ENCODE data around the gene PCDHB12.
A peak's percentile ranks its signal among the peaks of the same experiment; 100 is the strongest.
"Not testable (repeated sequence)": the region's sequence is repeated elsewhere in the genome, so short reads cannot be mapped to it uniquely, and the experiment has no call there.

PCDHB12 gene

GRCh38 chr5:141208478-141208877, at the start of gene PCDHB12:
PCDHB12 (plus strand) TSS chr5:141208719; CDS start chr5:141208908, 189 bp downstream.
- DNase-seq (ENCODE audit: low spot score) = peak; percentile 13

- peak; percentile 36 for DNase-seq (ENCODE audit: low spot score)
Measured at GRCh38 chr5:141172381-141173204, 35.9 kb upstream of the PCDHB12 start, which contains the start of gene PCDHB7. PCDHB7 (plus strand) TSS chr5:141172644; CDS start chr5:141172836, 192 bp downstream.

GRCh38 chr5:141174291-141175104, 34.0 kb upstream of the PCDHB12 start:
- not testable (repeated sequence) for DNase-seq (ENCODE audit: low spot score)

- no peak for DNase-seq (ENCODE audit: low spot score)
Measured at GRCh38 chr5:141175933-141176332, 32.6 kb upstream of the PCDHB12 start.

- DNase-seq (ENCODE audit: low spot score) = peak; percentile 29
Measured at GRCh38 chr5:141177577-141178191, 30.8 kb upstream of the PCDHB12 start, which contains the start of gene PCDHB8. PCDHB8 (plus strand) TSS chr5:141177790; CDS start chr5:141178035, 245 bp downstream.

GRCh38 chr5:141179371-141179770, 29.1 kb upstream of the PCDHB12 start:
- DNase-seq (ENCODE audit: low spot score) = not testable (repeated sequence)

GRCh38 chr5:141179876-141180275, 28.6 kb upstream of the PCDHB12 start:
- DNase-seq (ENCODE audit: low spot score) = not testable (repeated sequence)

- DNase-seq (ENCODE audit: low spot score) = no peak
Measured at GRCh38 chr5:141180313-141180712, 28.2 kb upstream of the PCDHB12 start.

GRCh38 chr5:141182248-141182647, 26.3 kb upstream of the PCDHB12 start, which contains the start of gene PCDHB16:
PCDHB16 (plus strand) TSS chr5:141182387; CDS start chr5:141182560, 173 bp downstream.
- DNase-seq (ENCODE audit: low spot score) = no peak

- DNase-seq (ENCODE audit: low spot score) = not testable (repeated sequence)
Measured at GRCh38 chr5:141184117-141184855, 24.2 kb upstream of the PCDHB12 start.

- peak; percentile 17 for DNase-seq (ENCODE audit: low spot score)
Measured at GRCh38 chr5:141186897-141187512, 21.5 kb upstream of the PCDHB12 start, which contains the start of gene PCDHB9. PCDHB9 (plus strand) TSS chr5:141187161; CDS start chr5:141187319, 158 bp downstream.

- DNase-seq (ENCODE audit: low spot score) = not testable (repeated sequence)
Measured at GRCh38 chr5:141188682-141189081, 19.8 kb upstream of the PCDHB12 start.

GRCh38 chr5:141189131-141189530, 19.4 kb upstream of the PCDHB12 start:
- not testable (repeated sequence) for DNase-seq (ENCODE audit: low spot score)

- peak; percentile 36 for DNase-seq (ENCODE audit: low spot score)
Measured at GRCh38 chr5:141192110-141192725, 16.3 kb upstream of the PCDHB12 start, which contains the start of gene PCDHB10. PCDHB10 (plus strand) TSS chr5:141192353; CDS start chr5:141192553, 200 bp downstream.

- DNase-seq (ENCODE audit: low spot score) = not testable (repeated sequence)
Measured at GRCh38 chr5:141194332-141194731, 14.2 kb upstream of the PCDHB12 start.

GRCh38 chr5:141196363-141196762, 12.2 kb upstream of the PCDHB12 start:
- DNase-seq (ENCODE audit: low spot score) = no peak

GRCh38 chr5:141199359-141200235, 8.9 kb upstream of the PCDHB12 start, which contains the start of gene PCDHB11:
PCDHB11 (plus strand) TSS chr5:141199627; CDS start chr5:141199775, 148 bp downstream.
- DNase-seq (ENCODE audit: low spot score) = peak; percentile 20

- DNase-seq (ENCODE audit: low spot score) = not testable (repeated sequence)
Measured at GRCh38 chr5:141201126-141201525, 7.4 kb upstream of the PCDHB12 start.

GRCh38 chr5:141201646-141202045, 6.9 kb upstream of the PCDHB12 start:
- not testable (repeated sequence) for DNase-seq (ENCODE audit: low spot score)

Data from SW480 (cell line).